Measurements from ENCODE around the gene TNPO3.

GRCh38 chr7:129014501-129015101 lies 40.3 kb downstream of the TNPO3 start:
- TF ChIP-seq, protein P1, sequence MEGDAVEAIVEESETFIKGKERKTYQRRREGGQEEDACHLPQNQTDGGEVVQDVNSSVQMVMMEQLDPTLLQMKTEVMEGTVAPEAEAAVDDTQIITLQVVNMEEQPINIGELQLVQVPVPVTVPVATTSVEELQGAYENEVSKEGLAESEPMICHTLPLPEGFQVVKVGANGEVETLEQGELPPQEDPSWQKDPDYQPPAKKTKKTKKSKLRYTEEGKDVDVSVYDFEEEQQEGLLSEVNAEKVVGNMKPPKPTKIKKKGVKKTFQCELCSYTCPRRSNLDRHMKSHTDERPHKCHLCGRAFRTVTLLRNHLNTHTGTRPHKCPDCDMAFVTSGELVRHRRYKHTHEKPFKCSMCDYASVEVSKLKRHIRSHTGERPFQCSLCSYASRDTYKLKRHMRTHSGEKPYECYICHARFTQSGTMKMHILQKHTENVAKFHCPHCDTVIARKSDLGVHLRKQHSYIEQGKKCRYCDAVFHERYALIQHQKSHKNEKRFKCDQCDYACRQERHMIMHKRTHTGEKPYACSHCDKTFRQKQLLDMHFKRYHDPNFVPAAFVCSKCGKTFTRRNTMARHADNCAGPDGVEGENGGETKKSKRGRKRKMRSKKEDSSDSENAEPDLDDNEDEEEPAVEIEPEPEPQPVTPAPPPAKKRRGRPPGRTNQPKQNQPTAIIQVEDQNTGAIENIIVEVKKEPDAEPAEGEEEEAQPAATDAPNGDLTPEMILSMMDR (IDR thresholded peaks at IDR 0.05): no peak
- TF ChIP-seq POLR2AphosphoS5 (IDR thresholded peaks at IDR 0.05): no peak

Data from gastroesophageal sphincter (tissue), 3 donors.